Activated naive CD4-positive, alpha-beta T cell treated with anti-CD3 and anti-CD28 coated beads, Interleukin-2, amount 50 U/mL, for 16 hours (primary cell): ENCODE data around the gene GPR31.
"Not testable (repeated sequence)": the region's sequence is repeated elsewhere in the genome, so short reads cannot be mapped to it uniquely, and the experiment has no call there.

Source experiments
- DNase-seq: peaks from one replicate; pipeline ENCODE4 v3.0.0-alpha.2; 2020

The GPR31 gene

GRCh38 chr6:167157863-167158262, at the start of gene GPR31:
GPR31 (minus strand) TSS chr6:167157980; CDS start chr6:167157831, 149 bp downstream.
- DNase-seq: no peak

- DNase-seq: no peak
Observed at GRCh38 chr6:167207527-167207926, 49.7 kb upstream of the GPR31 start.

- not testable (repeated sequence) for DNase-seq
Observed at GRCh38 chr6:167205316-167205715, 47.5 kb upstream of the GPR31 start.

GRCh38 chr6:167204059-167204348, 46.2 kb upstream of the GPR31 start:
- DNase-seq: not testable (repeated sequence)

- DNase-seq: not testable (repeated sequence)
Observed at GRCh38 chr6:167203261-167204058, 45.7 kb upstream of the GPR31 start.

- not testable (repeated sequence) for DNase-seq
Observed at GRCh38 chr6:167202613-167203012, 44.8 kb upstream of the GPR31 start.

GRCh38 chr6:167200806-167201205, 43.0 kb upstream of the GPR31 start:
- no peak for DNase-seq

- DNase-seq: not testable (repeated sequence)
Observed at GRCh38 chr6:167195941-167196610, 38.3 kb upstream of the GPR31 start.

- DNase-seq: not testable (repeated sequence)
Observed at GRCh38 chr6:167193515-167194125, 35.8 kb upstream of the GPR31 start.

GRCh38 chr6:167191043-167191583, 33.3 kb upstream of the GPR31 start:
- not testable (repeated sequence) for DNase-seq

- DNase-seq: not testable (repeated sequence)
Observed at GRCh38 chr6:167187275-167187674, 29.5 kb upstream of the GPR31 start.

- not testable (repeated sequence) for DNase-seq
Observed at GRCh38 chr6:167185101-167185500, 27.3 kb upstream of the GPR31 start.

- not testable (repeated sequence) for DNase-seq
Observed at GRCh38 chr6:167182913-167183314, 25.1 kb upstream of the GPR31 start.

GRCh38 chr6:167181351-167181750, 23.6 kb upstream of the GPR31 start:
- DNase-seq: not testable (repeated sequence)

- DNase-seq: not testable (repeated sequence)
Observed at GRCh38 chr6:167180086-167180485, 22.3 kb upstream of the GPR31 start.

- DNase-seq: not testable (repeated sequence)
Observed at GRCh38 chr6:167178896-167179655, 21.3 kb upstream of the GPR31 start.

GRCh38 chr6:167177271-167177670, 19.5 kb upstream of the GPR31 start:
- DNase-seq: not testable (repeated sequence)

GRCh38 chr6:167172011-167172410, 14.2 kb upstream of the GPR31 start:
- not testable (repeated sequence) for DNase-seq

GRCh38 chr6:167171300-167171699, 13.5 kb upstream of the GPR31 start:
- DNase-seq: not testable (repeated sequence)

GRCh38 chr6:167169867-167170266, 12.1 kb upstream of the GPR31 start:
- not testable (repeated sequence) for DNase-seq

- not testable (repeated sequence) for DNase-seq
Observed at GRCh38 chr6:167168296-167168695, 10.5 kb upstream of the GPR31 start.

GRCh38 chr6:167167699-167168098, 9.9 kb upstream of the GPR31 start:
- not testable (repeated sequence) for DNase-seq
